NCI-H2029 treated with DMSO at 0.1 percent for 48 hours (cell line): ENCODE measurements around the gene MAN2C1.

Experiments used
- DNase-seq: peaks from one replicate; lab custom pipeline; 2025; lab: John Stamatoyannopoulos, UW

MAN2C1 gene

GRCh38 chr15:75307778-75308390, 60.5 kb downstream of the MAN2C1 start:
- DNase-seq: no peak

GRCh38 chr15:75306188-75306587, 62.2 kb downstream of the MAN2C1 start:
- no peak for DNase-seq
